Activated CD4-positive, alpha-beta T cell treated with anti-CD3 and anti-CD28 coated beads, Interleukin-2, amount 50 U/mL, for 48 hours (primary cell): ENCODE results near the gene ARHGEF26.

Source experiments
- DNase-seq, 2 experiments: peaks; one replicate each; pipeline ENCODE4 v3.0.0-alpha.2; 2020

Gene ARHGEF26

DNA sequence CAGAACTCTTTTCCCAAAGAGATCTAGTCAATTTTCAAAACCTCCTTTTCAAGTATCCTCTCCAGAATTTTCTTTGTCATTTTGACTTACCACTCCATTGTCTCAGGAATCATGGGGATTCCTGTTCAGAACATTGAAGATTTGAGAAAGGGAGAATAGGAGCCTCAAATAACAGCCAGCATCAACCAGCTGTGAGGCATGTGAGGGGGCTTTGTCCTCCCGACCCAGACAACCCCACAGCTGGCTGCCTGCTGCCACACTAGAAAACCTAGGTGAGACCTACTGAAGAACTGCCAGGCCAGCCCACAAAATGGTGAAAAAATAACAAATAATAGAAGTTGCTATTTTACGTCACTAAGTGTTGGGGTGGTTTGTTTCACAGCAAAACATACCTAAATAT is 5.9 kb upstream of the ARHGEF26 start:
- DNase-seq = no peak

DNA sequence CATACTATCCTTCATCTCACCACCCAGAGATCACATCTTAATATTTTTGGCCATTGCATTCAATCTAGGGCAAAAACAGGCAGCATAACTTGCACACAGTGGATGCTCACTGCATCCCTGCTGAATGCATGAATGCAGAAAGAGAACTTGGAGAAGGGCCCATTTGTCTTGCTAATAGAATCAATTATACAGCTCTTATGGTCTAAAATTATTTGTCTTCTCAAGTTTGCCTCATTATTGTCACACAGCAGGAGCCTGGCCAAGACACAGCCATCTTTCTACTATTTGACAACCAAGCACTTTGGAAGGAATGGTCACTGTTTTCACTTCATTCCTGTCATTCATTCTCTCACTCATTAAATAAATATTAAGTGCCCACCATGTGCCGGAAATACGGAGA is 1.2 kb upstream of the ARHGEF26 start:
- DNase-seq = no peak

DNA sequence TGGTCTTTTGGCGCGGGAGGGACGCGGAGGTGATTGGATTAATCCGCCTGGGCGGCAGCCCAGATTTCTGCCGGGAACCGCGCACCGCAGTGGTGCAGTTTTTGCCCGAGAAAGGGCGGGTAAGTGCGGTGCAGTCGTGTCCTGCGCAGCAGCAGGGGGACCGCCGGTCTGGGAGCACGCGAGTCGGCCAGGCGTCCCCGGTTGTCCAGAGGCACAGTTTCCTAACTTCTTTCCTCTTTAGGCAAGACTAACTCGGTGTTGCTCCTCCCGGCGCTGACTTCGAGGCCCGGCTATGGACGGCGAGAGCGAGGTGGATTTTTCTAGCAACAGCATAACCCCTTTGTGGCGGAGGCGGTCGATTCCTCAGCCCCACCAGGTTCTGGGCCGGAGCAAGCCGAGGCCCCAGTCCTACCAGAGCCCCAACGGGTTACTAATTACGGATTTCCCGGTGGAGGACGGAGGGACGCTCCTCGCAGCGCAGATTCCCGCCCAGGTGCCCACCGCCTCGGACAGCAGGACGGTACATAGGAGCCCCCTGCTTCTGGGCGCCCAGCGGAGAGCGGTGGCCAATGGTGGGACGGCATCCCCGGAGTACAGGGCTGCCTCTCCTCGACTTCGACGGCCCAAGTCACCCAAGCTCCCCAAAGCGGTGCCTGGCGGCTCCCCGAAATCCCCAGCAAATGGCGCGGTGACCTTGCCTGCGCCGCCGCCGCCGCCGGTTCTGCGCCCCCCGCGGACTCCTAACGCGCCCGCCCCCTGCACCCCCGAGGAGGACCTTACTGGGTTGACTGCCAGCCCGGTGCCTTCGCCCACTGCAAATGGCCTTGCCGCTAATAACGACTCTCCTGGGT is 736 bp downstream of the ARHGEF26 start:
- peak; percentile 18 to 36 for DNase-seq

DNA sequence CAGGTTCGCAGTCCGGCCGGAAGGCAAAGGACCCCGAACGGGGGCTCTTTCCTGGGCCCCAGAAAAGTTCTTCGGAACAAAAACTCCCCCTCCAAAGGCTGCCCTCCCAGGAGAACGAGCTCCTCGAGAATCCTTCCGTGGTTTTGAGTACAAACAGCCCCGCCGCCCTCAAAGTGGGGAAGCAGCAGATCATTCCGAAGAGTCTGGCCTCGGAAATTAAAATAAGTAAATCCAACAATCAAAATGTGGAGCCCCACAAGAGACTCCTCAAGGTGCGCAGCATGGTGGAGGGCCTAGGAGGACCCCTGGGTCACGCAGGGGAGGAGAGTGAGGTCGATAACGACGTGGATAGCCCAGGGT is 1.3 kb downstream of the ARHGEF26 start:
- DNase-seq = no peak

DNA sequence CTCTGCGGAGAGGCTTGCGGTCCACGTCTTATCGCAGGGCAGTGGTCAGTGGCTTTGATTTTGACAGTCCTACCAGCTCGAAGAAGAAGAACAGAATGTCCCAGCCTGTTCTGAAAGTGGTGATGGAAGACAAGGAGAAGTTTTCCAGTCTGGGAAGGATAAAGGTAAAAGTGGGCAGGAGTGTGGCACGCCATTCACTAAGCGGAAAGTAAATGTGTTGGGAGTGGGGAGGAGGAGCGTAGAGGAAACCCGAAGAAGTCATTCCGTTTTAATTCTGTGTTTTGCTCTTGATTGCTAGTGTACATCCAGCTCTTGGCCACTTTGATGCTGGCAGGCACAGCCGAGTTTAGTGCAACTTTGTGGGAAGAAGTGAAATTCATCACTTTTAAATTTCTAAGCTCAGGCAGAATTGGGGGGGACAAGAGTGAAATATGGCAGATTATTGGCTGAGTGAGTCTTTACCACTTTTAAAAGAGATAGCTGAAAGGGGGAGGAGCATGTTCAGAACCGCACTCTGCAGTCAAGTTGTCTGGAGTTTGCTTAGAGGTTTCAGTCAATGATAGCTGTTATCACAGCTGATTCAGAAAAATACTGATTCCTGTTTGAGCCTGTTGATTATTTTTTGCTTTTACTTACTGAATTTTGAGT is 1.8 kb downstream of the ARHGEF26 start:
- DNase-seq = no peak

DNA sequence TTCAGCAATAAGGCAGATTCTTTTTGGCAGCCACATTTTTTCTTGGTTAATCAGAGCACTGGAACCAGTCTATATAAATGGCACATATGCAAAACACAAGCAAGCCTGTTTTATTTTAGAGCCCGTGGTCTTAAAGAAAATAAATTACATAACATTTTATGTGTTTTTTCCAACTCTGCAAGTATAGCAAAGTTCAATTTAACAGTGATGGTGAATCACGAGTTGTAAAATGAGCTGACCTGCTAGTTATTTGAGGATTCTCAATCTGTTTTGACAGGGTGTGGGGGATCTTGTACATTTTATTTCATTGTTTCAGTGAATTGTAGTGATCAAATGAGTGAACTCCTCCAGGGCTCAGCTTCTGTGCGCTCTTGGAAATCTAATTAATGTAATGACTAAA is 2.7 kb downstream of the ARHGEF26 start:
- no peak for DNase-seq

DNA sequence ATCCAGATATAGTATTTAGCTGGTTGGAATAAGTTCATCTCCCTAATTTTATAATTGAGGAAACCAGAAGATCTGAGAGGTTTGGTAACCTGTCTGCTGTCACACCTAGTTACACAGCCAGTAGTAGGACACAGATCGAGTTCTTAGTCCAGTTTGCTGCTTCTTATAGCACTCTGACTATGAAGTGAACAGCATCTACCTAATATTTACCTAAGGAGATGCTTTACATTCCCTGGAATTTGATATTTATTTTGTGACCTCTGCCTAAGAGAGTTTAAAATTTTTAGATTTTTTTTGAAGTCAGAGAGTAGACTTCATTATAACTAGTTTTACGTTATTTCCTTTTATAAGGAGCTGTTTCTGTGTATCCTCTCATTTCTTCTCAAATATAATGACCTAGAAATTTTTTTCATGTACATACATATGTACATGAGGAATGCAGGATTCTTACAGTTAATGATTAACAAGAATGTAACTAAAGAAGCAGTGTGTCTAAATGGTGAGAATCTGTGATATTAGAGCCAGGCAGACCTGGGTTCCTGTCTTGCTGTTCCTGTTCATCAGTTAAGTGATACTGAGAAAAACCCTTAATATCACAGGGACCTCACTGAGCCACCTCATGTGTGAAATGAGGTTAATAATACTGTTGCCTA is 4.3 kb downstream of the ARHGEF26 start:
- no peak for DNase-seq

DNA sequence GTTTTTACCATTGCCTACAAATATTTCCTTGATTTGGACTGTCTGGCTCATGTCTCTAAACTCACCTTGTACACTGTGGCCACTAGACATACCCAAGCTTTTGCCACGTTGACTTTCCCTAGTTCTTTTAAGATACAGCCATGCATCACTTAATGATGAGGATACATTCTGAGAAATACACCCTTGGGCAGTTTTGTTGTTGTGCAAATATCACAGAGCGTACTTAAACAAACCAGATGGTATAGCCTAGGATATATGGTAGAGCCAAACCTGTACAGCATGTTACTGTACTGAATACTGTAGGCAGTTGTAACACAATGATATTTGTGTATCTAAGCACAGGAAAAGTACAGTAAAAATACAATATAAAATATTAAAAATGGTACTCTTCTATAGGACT is 5.5 kb downstream of the ARHGEF26 start:
- DNase-seq = no peak

DNA sequence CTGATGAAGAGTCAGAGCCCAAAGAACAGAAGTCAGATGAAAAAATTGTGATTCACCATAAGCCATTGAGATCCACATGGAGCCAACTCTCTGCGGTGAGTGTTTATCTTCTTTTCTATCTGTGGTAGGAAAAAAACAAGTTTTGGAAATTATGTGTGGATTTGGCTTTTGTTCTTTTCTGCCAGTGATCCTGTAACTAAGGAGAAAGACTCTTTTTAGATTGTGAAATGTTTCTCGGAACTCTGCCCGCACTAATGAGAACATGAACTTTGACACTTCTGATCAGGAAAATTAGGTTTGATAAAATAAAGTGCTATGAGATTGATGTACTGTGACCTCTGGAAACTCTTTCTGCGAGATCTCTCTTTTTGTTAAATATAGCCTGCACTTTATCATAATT is 8.4 kb downstream of the ARHGEF26 start:
- DNase-seq = no peak

DNA sequence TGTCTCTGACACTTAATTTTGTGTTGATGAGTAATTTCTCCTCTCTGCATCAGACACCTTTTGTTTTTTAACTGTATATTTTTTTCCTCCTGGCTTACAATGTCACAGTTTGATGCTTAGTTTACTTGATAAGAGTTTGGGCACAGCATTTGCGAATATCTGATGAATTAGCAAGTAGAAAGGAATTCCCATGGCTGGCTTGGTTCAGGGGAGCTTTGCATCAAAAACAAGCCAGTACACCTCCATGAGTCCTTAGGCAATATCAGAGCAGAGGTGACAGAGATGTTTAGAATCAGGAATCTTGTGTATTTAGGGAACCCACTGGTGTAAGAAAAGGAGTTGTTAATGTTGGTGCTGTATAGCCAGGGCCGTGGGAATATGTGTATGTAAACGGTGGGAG is 9.3 kb downstream of the ARHGEF26 start:
- DNase-seq = no peak

DNA sequence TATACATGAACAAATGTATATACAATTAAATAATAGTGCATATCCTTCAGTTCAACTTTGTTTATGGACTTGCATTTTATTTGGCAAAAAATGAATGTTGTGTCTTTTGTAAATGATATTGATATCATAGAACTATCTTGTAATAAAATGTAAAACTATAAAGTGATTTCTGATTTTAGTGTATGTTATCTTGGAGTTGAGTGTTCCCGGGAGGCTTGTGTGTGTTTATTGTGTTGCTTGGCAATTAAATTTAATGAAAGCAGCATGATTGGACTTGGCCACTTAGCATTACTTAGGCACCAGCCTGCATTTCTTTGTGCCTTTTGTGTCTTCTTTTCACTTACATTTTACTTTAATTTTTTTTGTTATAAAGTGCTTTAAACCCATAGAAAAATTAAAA is 10.6 kb downstream of the ARHGEF26 start:
- DNase-seq = no peak

DNA sequence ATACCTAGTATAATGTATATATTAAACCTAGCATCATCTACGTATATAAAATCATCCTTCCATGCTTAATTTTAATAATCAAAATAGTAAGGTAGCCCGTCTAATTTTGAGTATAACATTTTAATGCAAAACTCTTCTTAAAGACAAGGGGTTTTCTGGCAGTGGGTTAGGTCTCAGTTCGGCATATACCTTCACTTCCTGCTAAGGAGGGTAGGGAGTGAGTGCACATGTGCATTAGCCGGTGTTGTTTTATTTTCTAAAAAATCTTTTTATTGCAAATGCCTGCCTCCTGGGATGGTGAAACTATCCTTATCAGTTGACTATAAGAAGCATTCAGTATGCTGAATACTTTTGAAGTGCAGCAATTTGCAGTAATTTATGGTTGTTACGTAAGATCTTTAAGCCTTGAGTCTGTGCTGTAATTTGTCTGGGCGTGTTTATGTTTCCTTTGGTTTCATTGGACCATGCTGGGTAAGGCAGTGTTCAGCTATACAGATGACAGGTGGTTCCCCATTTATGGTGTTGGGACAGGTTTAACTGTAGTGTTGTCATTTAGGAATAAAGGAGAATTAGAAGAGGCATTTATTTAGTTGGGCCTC is 11.7 kb downstream of the ARHGEF26 start:
- no peak for DNase-seq

DNA sequence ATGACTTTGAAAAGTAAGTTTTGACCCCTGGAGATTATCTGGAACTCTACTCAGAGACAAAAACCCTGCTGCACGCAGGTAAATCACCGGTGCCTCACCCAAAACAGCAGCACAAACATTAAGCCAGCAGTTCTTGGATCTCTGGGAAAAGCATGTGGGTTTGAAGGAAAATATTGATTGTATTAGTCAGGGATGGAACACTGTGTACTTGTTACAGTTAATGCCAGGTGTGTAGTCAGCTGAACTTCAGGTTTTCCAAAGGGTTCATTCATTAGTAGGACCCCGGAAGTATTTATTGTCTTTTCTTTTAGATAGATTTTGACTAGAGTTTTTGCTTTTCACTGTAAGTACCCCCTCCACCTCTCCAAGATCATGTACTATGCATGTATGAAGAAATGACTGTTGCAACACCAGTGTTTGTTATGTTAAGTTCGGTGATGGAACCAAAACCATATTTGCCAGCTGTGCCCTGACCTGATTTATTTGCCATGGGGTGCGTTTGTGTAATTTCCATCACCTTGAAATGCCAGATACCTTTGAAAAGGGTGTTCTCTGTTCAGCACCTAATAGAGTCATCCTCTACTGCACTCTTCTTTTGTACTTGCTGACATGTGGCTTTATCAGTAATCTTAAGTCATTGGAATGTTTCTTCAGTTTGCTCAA is 14.5 kb downstream of the ARHGEF26 start:
- no peak for DNase-seq

DNA sequence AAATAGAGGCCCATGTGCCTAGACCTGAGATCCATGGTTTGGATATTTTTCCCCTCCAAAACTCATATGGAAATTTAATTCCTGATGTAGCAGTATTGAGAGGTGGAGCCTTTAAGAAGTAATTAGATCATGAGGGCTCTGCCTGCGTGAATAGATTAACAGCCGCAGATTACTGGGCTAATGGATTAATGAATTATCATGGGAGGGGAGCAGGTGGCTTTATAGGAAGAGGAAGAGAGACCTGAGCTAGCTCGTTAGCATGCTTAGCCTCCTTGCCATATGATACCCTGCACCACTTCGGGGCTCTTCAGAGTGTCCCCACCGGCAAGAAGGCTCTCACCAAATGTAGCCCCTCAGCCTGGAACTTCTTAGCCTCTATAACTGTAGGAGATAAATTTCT is 15.8 kb downstream of the ARHGEF26 start:
- DNase-seq = no peak

DNA sequence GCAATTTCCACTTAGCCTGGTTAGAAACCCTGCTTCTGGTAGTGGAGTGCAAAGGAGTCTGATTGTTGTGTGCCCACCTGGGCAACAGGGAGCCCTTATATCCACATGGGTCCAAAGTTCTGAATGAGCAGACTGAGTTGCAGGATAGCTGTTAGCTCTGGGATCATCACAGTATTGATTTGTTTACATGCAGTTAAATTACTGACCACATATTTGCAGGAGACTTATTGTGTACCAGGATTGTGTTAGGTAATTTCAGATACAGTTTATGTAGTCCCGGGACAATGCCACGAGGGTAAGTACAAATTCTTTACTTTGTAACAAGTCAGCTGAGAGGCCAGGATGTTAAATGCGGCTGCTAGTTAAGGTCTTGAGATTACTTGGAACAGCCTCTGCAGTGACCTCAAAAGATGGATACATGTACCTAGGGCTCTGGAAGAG is 18.8 kb downstream of the ARHGEF26 start:
- DNase-seq = no peak

DNA sequence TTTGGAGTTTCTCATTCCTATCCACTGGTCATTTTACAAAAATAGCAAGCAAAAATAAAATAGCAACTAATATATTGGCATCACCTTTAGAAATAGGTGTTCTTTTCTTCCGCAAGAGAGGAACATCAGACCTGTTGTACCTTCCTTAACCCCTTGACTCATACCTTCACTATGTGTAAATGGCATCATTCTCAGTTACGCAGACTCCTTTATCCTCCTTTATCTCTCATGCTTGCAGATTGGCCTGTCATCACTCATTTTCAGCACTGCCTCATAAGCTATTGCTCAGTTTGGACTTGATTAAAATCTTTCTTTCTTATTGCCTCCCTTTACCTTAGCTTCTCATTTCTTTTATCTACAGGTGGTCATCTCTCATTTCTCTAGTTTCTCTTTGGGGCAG is 21.4 kb downstream of the ARHGEF26 start:
- DNase-seq = no peak

DNA sequence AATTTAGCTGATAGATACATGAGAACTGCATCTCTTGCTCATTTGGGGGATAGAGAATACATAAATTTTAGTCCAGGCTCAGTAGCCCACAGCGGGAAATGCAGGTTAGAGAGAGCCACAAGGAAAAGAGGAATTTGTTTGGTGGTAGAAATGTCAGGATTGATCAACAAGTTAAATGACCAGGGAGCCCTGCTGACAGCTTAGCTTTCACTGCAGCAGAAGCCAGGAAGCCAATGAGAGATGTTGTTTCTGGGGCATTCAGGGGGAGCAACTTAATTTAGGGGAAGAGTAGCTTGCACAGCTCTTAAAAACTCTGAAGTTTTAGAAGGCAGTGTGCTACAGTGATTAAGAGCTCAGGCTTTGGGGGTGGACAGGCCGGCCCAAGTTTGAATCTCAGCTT is 22.7 kb downstream of the ARHGEF26 start:
- no peak for DNase-seq

DNA sequence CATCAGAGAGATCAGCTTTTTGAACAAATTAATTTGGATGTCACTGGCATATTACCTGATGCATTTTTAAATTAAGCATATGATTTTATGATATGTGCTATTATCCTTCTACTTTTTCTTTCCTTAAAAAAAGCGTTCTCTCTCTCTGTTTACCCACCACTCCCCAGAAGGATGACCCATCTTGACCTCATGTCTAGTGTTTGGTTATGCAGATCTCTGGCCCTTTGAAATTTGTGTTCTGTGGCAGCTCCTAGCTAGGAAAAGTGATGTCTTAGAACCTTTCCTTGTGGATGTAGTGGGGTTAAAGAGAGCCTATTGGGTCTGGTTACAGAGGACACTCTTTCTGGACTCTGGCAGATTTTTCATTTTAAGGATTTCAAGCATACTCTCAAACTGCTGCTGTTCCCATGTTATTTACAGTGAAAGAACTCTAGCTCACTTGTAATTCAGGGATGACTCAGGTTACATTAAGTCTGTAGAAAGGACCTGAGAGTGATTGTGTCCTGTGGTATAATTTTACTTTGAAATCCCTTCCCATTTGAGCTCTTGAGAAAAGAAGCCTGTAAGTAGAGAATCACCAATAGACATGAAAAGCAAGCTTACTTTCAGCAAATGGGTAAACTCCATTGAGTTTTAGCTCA is 23.8 kb downstream of the ARHGEF26 start:
- no peak for DNase-seq

DNA sequence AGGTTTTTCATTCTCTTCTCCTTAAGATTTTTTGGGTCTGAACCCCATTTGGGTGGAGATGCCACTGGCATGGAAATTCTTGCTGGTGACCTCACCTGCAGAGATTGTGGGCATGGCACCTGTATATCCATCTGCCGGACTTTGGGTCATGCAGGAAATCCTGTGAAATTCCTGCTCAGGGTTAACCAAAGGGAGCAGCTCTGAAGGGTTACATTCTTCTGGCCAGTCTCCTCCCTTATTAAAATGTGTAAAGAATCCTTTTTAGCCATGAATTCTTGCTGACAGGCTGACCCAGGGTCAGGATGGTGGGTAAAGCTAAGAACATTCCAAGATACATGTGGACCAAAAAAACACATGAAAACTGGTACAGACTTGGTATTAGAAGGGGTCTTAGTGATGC is 27.4 kb downstream of the ARHGEF26 start:
- DNase-seq = no peak

DNA sequence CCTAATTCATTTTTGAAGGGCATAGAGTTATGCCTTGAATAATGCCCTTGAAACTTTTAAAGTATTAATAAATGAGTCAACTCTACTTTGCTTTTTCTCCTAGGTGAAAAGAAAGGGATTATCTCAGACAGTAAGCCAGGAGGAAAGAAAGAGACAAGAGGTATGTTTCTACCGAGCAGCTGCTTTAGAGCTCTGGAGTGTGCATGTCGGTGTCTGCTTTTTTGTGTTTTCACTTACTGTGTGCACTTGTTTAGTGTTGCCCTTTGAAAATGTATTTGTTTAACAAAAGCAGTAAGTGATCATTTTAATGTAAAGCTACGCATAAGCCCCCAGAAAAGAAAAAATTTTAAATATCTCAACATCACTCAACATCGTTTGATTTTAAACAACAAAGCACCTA is 28.1 kb downstream of the ARHGEF26 start:
- no peak for DNase-seq

DNA sequence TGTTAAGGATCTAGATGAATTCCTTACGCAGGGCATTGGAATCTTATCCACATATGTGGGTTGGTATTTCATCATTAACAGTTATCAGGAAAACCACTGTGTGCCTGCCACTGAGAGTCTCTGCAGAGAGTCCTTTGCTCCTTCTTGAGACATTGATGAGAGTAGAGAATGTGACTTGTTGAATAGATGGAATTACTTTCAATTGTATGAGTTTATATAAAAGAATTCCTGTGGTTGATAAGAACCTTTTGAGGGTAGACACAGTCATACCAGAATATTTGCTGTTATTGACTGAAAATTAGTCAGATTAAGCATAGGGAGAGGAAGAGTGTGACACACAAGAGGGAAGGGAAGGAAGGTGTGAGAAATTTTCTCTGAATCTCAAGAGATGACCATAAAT is 30.8 kb downstream of the ARHGEF26 start:
- no peak for DNase-seq

DNA sequence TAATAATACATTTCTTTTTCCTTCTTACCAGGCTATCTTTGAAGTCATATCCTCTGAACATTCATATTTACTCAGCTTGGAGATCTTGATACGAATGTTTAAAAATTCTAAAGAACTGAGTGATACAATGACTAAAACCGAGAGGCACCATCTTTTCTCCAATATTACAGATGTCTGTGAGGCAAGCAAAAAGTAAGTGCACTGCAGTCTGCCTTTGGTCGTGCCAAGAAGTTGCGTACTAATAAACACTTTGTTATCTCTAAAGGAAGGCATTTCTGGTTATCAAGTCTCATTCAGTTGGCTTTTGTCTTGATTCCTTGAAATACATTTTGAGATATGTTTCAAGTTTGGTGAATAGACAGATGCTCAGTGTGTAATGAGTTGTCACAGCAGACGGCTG is 31.6 kb downstream of the ARHGEF26 start:
- no peak for DNase-seq

DNA sequence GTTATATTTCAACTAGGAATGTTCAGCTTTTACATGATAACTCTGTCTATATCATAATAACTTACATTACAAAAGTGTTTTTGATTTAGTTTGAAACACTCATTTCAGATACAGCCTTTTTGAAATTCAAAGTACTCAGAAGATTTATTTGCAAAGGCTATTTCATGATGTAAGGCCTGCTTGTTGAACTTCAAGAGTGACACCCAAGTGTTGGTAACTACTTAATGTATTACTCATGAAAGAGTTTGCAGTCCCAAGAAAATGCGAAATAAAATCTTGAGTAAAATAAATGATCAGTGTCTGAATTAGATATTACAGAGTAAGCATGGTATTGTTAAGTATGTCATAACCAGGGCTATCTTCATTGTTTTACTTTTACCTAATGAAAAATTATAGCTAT is 35.3 kb downstream of the ARHGEF26 start:
- DNase-seq = no peak
